ENCODE data around the gene TMEM245.

DNA sequence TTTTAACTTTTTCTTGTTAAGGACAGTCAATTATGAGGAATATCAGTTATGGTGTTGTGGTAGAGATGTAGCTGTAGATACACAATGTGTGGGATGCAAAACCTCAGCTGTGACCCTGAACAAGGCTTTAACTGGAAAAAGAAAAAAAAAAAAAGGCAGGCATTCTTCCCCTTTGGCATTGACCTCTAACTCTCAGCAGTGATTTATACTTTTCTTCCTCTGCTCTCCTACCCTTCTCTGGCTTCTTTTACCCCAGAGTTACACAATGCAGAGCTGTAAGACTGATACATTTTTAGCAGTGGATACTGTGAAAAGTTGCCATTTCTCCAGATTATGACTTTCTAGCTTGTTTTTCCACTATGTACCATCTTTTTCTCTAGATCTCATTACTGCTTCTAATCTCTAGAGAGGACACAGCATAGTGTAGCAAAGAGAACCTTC, 108.5 kb downstream of the TMEM245 start:
- TF ChIP-seq SP1 (IDR thresholded peaks at IDR 0.05; ENCODE audit: low read depth) = no peak
- TF ChIP-seq, protein P1, sequence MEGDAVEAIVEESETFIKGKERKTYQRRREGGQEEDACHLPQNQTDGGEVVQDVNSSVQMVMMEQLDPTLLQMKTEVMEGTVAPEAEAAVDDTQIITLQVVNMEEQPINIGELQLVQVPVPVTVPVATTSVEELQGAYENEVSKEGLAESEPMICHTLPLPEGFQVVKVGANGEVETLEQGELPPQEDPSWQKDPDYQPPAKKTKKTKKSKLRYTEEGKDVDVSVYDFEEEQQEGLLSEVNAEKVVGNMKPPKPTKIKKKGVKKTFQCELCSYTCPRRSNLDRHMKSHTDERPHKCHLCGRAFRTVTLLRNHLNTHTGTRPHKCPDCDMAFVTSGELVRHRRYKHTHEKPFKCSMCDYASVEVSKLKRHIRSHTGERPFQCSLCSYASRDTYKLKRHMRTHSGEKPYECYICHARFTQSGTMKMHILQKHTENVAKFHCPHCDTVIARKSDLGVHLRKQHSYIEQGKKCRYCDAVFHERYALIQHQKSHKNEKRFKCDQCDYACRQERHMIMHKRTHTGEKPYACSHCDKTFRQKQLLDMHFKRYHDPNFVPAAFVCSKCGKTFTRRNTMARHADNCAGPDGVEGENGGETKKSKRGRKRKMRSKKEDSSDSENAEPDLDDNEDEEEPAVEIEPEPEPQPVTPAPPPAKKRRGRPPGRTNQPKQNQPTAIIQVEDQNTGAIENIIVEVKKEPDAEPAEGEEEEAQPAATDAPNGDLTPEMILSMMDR (IDR thresholded peaks at IDR 0.05 in 2 of 3, conservative IDR thresholded peaks at IDR 0.05 in 1 of 3; ENCODE audit: borderline replicate concordance in 1 of 3, insufficient read depth in 1 of 3, low read depth in 2 of 3, low read length in 2 of 3) = no peak
- TF ChIP-seq RAD21 (IDR thresholded peaks at IDR 0.05; ENCODE audit: low read depth) = no peak
- TF ChIP-seq EZH2 (IDR thresholded peaks at IDR 0.05) = no peak
- TF ChIP-seq ZFX (IDR thresholded peaks at IDR 0.05) = no peak
- TF ChIP-seq EZH2phosphoT487 (IDR thresholded peaks at IDR 0.05; ENCODE audit: borderline replicate concordance) = no peak
- no peak for TF ChIP-seq POLR2A (IDR thresholded peaks at IDR 0.05; ENCODE audit: borderline replicate concordance, extremely low read depth, insufficient read depth, insufficient read length)
- TF ChIP-seq, protein P2, sequence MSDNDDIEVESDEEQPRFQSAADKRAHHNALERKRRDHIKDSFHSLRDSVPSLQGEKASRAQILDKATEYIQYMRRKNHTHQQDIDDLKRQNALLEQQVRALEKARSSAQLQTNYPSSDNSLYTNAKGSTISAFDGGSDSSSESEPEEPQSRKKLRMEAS (IDR thresholded peaks at IDR 0.05) = no peak
